ENCODE data around the gene TRPC6. TPM values are rescaled to one million over a fixed set of nuclear protein-coding genes. Genes with fewer than 3 reads are reported as not detected.
A peak's percentile ranks its signal among the peaks of the same experiment; 100 is the strongest.
"Not testable (repeated sequence)": the region's sequence is repeated elsewhere in the genome, so short reads cannot be mapped to it uniquely, and the experiment has no call there.

Gene TRPC6
- total RNA-seq, 1 donor from 2014 or later = 1.5 TPM

- DNase-seq (ENCODE audit: low spot score) = no peak
Measured at GRCh38 chr11:101453682-101454081, 130.1 kb downstream of the TRPC6 start.

GRCh38 chr11:101448881-101449442, 134.8 kb downstream of the TRPC6 start:
- no peak for DNase-seq (ENCODE audit: low spot score)

- DNase-seq (ENCODE audit: low spot score) = no peak
Measured at GRCh38 chr11:101446726-101447125, 137.1 kb downstream of the TRPC6 start.

- DNase-seq (ENCODE audit: low spot score) = no peak
Measured at GRCh38 chr11:101446238-101446637, 137.6 kb downstream of the TRPC6 start.

- no peak for DNase-seq (ENCODE audit: low spot score)
Measured at GRCh38 chr11:101445761-101446160, 138.0 kb downstream of the TRPC6 start.

- DNase-seq (ENCODE audit: low spot score) = no peak
Measured at GRCh38 chr11:101444851-101445250, 139.0 kb downstream of the TRPC6 start.

GRCh38 chr11:101444164-101444563, 139.6 kb downstream of the TRPC6 start:
- peak; percentile 35 for DNase-seq (ENCODE audit: low spot score)

GRCh38 chr11:101442936-101443521, 140.8 kb downstream of the TRPC6 start:
- DNase-seq (ENCODE audit: low spot score) = no peak

- no peak for DNase-seq (ENCODE audit: low spot score)
Measured at GRCh38 chr11:101442171-101442570, 141.6 kb downstream of the TRPC6 start.

GRCh38 chr11:101441747-101442146, 142.1 kb downstream of the TRPC6 start:
- DNase-seq (ENCODE audit: low spot score) = peak; percentile 88

- DNase-seq (ENCODE audit: low spot score) = no peak
Measured at GRCh38 chr11:101439488-101439887, 144.3 kb downstream of the TRPC6 start.

GRCh38 chr11:101438708-101439107, 145.1 kb downstream of the TRPC6 start:
- not testable (repeated sequence) for DNase-seq (ENCODE audit: low spot score)

- DNase-seq (ENCODE audit: low spot score) = no peak
Measured at GRCh38 chr11:101438126-101438525, 145.7 kb downstream of the TRPC6 start.

GRCh38 chr11:101436511-101437142, 147.2 kb downstream of the TRPC6 start:
- DNase-seq (ENCODE audit: low spot score) = no peak

GRCh38 chr11:101435408-101435973, 148.3 kb downstream of the TRPC6 start:
- no peak for DNase-seq (ENCODE audit: low spot score)

- DNase-seq (ENCODE audit: low spot score) = no peak
Measured at GRCh38 chr11:101434026-101434643, 149.7 kb downstream of the TRPC6 start.

GRCh38 chr11:101433151-101433550, 150.7 kb downstream of the TRPC6 start:
- no peak for DNase-seq (ENCODE audit: low spot score)

GRCh38 chr11:101429703-101430540, 153.9 kb downstream of the TRPC6 start:
- DNase-seq (ENCODE audit: low spot score) = no peak

- DNase-seq (ENCODE audit: low spot score) = no peak
Measured at GRCh38 chr11:101428918-101429317, 154.9 kb downstream of the TRPC6 start.

- no peak for DNase-seq (ENCODE audit: low spot score)
Measured at GRCh38 chr11:101407324-101407723, 176.5 kb downstream of the TRPC6 start.

Measured in mucosa of gallbladder (tissue), 1 donor.